ENCODE measurements around the gene FAF1.
"Not testable (repeated sequence)": the region's sequence is repeated elsewhere in the genome, so short reads cannot be mapped to it uniquely, and the experiment has no call there.

FAF1 gene

DNA sequence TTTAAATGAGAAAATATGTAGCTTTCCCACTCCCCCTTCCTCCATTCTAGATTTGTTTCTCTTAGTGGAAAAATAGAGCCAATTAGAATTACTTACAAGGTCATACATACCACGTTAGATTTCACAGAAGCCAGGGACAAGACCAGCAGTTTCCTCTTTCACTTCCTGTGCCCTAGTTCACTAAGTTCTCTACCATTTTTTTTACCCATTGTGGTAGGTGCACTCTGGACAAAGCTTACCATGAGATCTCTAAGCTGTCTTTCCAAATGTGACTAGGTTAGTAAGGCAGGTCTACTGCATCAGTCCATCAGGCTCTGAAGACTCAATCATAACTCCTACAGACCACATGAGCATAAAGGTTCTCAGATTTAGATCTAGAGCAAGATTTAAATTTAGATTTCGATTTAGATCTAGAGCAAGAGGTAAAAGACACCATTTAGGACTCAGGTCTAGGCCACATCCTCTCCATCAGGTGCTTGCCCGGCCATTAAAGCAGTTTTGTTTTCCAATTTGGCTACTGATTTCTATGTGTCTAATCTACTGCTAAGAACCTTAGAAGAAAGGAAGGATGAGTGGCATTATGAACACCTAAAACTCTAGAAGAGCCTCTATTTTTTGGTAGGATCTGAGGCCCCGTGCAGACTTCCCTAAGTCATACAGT, 235.3 kb downstream of the FAF1 start:
- no peaks in the 10 kb centered on the region for H3K79me2 ChIP-seq (ENCODE audit: low read length)
- H3K9ac ChIP-seq (ENCODE audit: low read length) = no peak overlapping the region
- H3K27ac ChIP-seq (ENCODE audit: low read length) = no peak overlapping the region; the same call in 1 of the 2 replicates
- no peak overlapping the region for H3K4me3 ChIP-seq (ENCODE audit: low read length)
- no peaks in the 10 kb centered on the region for H4K20me1 ChIP-seq (ENCODE audit: insufficient read depth, low read length)
- no peaks in the 10 kb centered on the region for H3K36me3 ChIP-seq (replicated peaks; ENCODE audit: low read depth, low read length)
- peaks cover 18% of the 10 kb centered on the region for H3K4me1 ChIP-seq (ENCODE audit: low read length)
- TF ChIP-seq, protein P1, sequence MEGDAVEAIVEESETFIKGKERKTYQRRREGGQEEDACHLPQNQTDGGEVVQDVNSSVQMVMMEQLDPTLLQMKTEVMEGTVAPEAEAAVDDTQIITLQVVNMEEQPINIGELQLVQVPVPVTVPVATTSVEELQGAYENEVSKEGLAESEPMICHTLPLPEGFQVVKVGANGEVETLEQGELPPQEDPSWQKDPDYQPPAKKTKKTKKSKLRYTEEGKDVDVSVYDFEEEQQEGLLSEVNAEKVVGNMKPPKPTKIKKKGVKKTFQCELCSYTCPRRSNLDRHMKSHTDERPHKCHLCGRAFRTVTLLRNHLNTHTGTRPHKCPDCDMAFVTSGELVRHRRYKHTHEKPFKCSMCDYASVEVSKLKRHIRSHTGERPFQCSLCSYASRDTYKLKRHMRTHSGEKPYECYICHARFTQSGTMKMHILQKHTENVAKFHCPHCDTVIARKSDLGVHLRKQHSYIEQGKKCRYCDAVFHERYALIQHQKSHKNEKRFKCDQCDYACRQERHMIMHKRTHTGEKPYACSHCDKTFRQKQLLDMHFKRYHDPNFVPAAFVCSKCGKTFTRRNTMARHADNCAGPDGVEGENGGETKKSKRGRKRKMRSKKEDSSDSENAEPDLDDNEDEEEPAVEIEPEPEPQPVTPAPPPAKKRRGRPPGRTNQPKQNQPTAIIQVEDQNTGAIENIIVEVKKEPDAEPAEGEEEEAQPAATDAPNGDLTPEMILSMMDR (IDR thresholded peaks at IDR 0.05; ENCODE audit: low read depth, low read length) = no peak
- no peak for TF ChIP-seq EZH2phosphoT487 (IDR thresholded peaks at IDR 0.05; ENCODE audit: low read depth)
- H3K27me3 ChIP-seq (ENCODE audit: low read depth, low read length) = no peaks in the 10 kb centered on the region
- H2AFZ ChIP-seq (ENCODE audit: low read depth, low read length) = no peak overlapping the region
- H3K4me2 ChIP-seq (ENCODE audit: low read length) = peak overlapping the region; percentile 47
- no peaks in the 10 kb centered on the region for H3K9me3 ChIP-seq (ENCODE audit: insufficient read depth, low read length)

DNA sequence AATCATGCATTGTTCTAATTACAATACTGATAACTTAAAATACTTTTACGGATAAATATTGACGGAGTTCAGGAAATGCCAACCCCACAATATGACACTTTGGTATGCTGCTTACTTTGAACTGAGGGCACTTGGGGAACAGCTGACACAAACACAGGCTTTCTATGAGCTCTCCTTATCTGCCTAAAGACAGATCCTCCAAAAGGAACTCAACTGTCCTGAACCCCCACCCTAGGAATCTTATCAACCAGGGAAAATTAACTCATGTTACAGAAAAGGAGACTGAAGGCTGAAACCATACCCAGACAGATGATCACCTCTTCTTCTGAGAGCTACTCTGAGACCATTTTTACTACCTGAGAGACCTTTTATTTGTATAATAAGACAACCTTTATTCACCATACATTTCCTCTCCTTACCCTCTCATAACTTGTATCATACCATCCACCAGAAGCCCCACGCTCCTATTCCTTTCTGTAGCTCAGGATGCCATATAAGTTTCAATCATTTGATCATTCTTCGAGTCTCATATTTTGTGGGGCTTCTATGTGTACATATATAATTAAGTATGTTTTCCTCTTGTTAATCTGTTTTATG, 239.5 kb downstream of the FAF1 start:
- TF ChIP-seq, protein P1 (IDR thresholded peaks at IDR 0.05; ENCODE audit: low read depth, low read length) = no peak
- TF ChIP-seq EZH2phosphoT487 (IDR thresholded peaks at IDR 0.05; ENCODE audit: low read depth) = no peak
- Histone ChIP-seq H3K4me3 (ENCODE audit: low read length) (no peak overlapping the region), H3K9ac (ENCODE audit: low read length) (no peak overlapping the region), H3K36me3 (replicated peaks; ENCODE audit: low read depth, low read length) (no peaks in the 10 kb centered on the region), H3K27ac (ENCODE audit: low read length) (no peak overlapping the region), H3K4me1 (ENCODE audit: low read length) (peaks cover 18% of the 10 kb centered on the region), H3K79me2 (ENCODE audit: low read length) (no peaks in the 10 kb centered on the region), H3K27me3 (ENCODE audit: low read depth, low read length) (no peaks in the 10 kb centered on the region), H4K20me1 (ENCODE audit: insufficient read depth, low read length) (no peaks in the 10 kb centered on the region), H3K9me3 (ENCODE audit: insufficient read depth, low read length) (no peaks in the 10 kb centered on the region), H2AFZ (ENCODE audit: low read depth, low read length) (no peak overlapping the region), H3K4me2 (ENCODE audit: low read length) (no peak overlapping the region)

DNA sequence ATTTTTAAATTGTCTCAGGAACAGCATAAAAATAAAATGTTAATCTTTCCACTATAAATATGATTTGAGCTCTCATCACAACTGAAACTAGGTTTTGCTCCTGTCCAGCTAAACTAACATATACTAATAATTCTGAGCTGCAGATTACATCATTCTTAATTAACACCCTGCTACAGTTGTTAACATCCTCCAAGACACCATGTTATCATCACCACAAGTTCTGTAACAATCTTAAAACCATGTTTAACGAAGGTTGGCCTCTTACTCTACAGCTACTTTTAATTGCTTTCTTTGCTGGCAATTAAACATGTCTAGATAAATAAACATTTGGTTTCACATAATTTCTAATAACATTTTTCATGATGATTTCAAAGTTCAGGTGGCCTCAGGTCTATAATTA, 240.9 kb downstream of the FAF1 start:
- Histone ChIP-seq H2AFZ (ENCODE audit: low read depth, low read length) (no peak overlapping the region), H3K4me3 (ENCODE audit: low read length) (no peak overlapping the region), H4K20me1 (ENCODE audit: insufficient read depth, low read length) (no peaks in the 10 kb centered on the region), H3K4me1 (ENCODE audit: low read length) (peaks cover 7% of the 10 kb centered on the region), H3K27me3 (ENCODE audit: low read depth, low read length) (no peaks in the 10 kb centered on the region), H3K4me2 (ENCODE audit: low read length) (no peak overlapping the region), H3K27ac (ENCODE audit: low read length) (no peak overlapping the region), H3K79me2 (ENCODE audit: low read length) (no peaks in the 10 kb centered on the region), H3K9me3 (ENCODE audit: insufficient read depth, low read length) (no peaks in the 10 kb centered on the region), H3K9ac (ENCODE audit: low read length) (no peak overlapping the region), H3K36me3 (replicated peaks; ENCODE audit: low read depth, low read length) (no peaks in the 10 kb centered on the region)
- TF ChIP-seq EZH2phosphoT487 (IDR thresholded peaks at IDR 0.05; ENCODE audit: low read depth) = no peak
- TF ChIP-seq, protein P1 (IDR thresholded peaks at IDR 0.05; ENCODE audit: low read depth, low read length) = no peak

DNA sequence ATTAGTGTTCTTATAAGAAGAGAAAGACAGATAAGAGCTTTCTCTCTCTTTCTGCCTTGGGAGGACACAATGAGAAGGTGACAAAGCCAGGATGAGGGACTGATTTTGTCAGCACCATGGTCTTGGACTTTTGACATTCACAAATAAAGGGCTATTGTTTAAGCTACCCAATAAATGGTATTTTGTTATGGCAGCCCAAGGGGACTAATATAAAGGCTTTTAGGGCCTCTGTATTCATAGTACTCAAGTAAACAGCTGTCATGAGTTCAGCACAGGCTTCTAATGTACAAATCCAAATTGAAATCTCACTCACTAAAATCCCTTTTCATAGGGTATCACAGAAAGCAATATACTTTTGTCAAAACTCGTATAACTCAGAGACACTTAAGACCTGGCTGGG, 242.7 kb downstream of the FAF1 start:
- Histone ChIP-seq H2AFZ (ENCODE audit: low read depth, low read length) (no peak overlapping the region), H3K9me3 (ENCODE audit: insufficient read depth, low read length) (no peaks in the 10 kb centered on the region)

DNA sequence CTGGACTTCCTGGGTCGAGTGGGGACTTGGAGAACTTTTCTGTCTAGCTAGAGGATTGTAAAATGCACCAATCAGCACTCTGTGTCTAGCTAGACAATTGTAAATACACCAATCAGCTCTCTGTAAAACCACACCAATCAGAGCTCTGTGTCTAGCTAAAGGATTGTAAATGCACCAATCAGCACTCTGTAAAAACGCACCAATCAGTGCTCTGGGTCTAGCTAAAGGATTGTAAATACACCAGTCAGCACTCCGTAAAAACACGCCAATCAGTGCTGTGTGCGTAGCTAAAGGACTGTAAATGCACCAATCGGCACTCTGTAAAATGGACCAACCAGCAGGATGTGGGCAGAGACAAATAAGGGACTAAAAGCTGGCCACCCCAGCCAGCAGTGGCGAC, 243.6 kb downstream of the FAF1 start:
- not testable (repeated sequence) for H3K4me3 ChIP-seq (ENCODE audit: low read length); H3K27ac ChIP-seq (ENCODE audit: low read length); H3K4me1 ChIP-seq (ENCODE audit: low read length); H3K27me3 ChIP-seq (ENCODE audit: low read depth, low read length); H3K9me3 ChIP-seq (ENCODE audit: insufficient read depth, low read length); H3K79me2 ChIP-seq (ENCODE audit: low read length); H2AFZ ChIP-seq (ENCODE audit: low read depth, low read length); H4K20me1 ChIP-seq (ENCODE audit: insufficient read depth, low read length); H3K4me2 ChIP-seq (ENCODE audit: low read length); H3K9ac ChIP-seq (ENCODE audit: low read length); H3K36me3 ChIP-seq (replicated peaks; ENCODE audit: low read depth, low read length)

More for the DNA sequence above, 242.7 kb downstream of the FAF1 start:
- H3K79me2 ChIP-seq (ENCODE audit: low read length) = no peaks in the 10 kb centered on the region
- no peaks in the 10 kb centered on the region for H3K4me1 ChIP-seq (ENCODE audit: low read length)
- no peaks in the 10 kb centered on the region for H3K27me3 ChIP-seq (ENCODE audit: low read depth, low read length)
- no peak for TF ChIP-seq EZH2phosphoT487 (IDR thresholded peaks at IDR 0.05; ENCODE audit: low read depth)
- TF ChIP-seq, protein P1 (IDR thresholded peaks at IDR 0.05; ENCODE audit: low read depth, low read length) = no peak
- no peaks in the 10 kb centered on the region for H4K20me1 ChIP-seq (ENCODE audit: insufficient read depth, low read length)
- no peak overlapping the region for H3K4me3 ChIP-seq (ENCODE audit: low read length)
- no peaks in the 10 kb centered on the region for H3K36me3 ChIP-seq (replicated peaks; ENCODE audit: low read depth, low read length)
- no peak overlapping the region for H3K4me2 ChIP-seq (ENCODE audit: low read length)
- no peak overlapping the region for H3K9ac ChIP-seq (ENCODE audit: low read length)
- no peak overlapping the region for H3K27ac ChIP-seq (ENCODE audit: low read length)

All from OCI-LY3 (cell line).